NCI-H2196 treated with DMSO at 0.1 percent for 48 hours (cell line): ENCODE measurements around the gene MOG.
A peak's percentile ranks its signal among the peaks of the same experiment; 100 is the strongest.

Experiments used
- DNase-seq: peaks from one replicate; lab custom pipeline; 2025; ENCODE audit not compliant: unreplicated experiment; lab: John Stamatoyannopoulos, UW

The MOG gene

DNA sequence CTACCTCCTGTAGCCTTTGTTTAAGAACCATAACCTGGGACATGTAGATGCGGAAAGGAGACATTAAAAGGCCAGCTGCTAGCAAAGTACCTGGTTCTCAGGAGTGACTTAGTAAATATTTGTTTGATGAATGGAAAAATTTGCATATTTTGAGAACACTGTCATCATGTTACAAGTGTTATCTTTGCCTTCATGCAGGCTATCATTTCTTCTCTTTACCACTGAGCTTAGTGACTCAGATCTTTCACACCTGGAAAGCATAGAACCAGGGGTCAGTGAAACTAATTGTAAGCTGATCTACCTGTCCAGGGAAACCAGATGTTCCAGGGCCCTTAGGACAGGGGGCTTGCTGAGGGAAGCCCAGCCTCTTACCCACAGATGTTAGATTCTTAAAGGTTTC, 18.7 kb downstream of the MOG start:
- DNase-seq: no peak

DNA sequence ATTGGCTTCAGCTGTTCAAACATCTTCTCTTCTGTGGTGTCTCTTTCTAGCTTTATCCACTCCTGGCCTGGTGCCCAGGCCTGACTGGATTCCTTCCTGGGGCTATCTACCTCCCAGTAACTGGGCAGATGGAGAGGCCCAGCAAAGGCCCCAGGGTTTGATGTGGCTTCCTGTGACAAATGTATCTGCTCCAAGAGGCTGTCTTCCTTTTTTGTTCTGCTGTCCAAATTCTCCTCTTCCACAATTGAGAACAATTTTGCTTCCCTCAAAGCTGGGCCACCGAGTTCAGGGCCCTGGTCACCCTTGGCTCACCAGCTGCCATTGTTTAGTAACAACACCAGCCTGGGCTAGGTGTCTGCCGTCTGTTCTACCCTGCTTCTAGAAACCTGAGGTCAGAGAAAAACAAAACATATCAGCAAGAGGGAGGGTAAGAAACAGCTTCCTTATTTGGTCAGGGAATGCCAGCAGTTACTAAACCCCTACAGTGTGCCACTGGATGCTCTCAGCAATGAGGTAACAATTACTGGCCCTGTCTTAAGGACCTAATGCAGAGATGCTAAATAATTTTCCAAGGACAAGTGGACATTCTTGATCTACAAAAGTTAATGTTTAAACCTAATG, 20.2 kb downstream of the MOG start:
- peak; percentile 56 for DNase-seq

DNA sequence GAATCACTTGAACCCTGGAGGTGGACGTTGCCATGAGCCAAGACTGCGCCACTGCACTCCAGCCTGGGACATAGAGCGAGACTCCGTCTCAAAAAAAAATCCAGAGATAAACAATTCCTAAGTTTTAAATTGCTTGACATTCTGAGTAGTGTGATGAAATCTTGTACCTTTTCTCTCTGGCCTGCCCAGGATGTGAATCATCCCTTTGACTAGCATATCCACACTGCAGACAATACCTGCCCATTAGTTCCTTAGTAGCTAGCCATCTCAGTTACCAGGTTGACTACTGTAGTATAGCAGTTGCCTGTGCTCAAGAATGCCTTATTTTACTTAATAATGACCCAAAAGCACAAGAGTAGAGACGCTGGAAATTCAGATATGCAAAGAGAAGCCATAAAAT, 21.2 kb downstream of the MOG start:
- no peak for DNase-seq

DNA sequence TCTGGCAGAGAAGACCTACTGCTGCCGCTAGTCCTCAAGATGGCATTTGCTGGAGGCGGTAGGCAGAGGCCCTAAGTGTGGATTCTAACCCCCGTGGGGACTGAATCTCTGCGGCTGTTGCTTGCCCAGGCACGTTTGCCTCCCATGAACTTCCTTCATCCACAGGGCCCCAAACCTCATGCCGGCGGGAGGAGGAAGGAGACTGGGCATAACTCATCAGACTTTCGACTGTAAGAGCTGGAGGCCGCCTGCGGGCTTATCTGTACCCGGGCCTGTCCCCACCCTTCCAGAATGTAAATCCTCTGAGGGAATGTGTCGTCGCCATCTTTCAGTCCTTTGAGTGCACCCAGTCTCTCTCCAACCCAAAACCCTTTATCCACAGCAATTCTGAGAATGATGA, 23.1 kb downstream of the MOG start:
- DNase-seq: no peak

DNA sequence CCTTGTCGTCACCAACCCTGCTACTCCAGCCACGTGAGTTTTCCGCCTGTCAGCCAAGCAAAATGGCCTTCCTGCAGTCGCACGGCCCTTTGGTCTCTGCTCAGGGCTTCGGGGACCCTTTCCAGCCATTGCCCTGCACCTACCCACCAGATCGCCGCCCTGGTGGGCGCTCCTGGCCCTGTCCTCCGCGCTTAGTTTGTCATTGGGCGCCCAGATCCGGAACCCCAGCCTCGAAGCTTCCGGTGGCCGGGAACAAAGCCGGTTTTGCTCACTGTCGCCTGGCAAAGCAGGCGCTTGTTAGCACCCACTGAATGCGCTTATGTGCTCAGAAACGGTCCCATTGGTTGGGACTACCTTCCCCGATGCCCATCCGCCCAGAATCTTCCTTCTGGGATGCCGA, 23.5 kb downstream of the MOG start:
- no peak for DNase-seq

DNA sequence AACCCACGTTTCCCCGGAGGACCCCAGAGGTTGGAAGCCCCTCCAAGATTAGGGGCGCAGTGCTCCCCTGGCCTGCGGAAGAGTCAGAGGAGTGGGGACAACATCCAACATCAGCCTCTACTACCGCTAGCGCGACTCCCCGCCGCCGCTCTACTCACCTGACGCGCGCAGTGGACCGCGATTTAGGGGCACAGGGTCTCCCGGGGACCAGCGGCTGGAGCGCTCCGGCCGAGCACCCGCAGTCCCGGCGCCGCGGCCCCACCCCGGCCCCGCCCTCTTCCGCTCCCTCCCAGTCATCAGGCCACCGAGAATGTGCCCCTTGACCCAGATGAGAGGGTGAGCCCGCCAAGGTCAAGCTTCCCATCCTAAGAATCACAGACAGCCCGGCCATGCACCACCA, 24.0 kb downstream of the MOG start, which contains the start of gene ZFP57:
Gene ZFP57 (minus strand): TSS at position 249 of the 400 bp plus-strand sequence. CDS start 4,149 bp downstream, outside the sequence.
- no peak for DNase-seq

DNA sequence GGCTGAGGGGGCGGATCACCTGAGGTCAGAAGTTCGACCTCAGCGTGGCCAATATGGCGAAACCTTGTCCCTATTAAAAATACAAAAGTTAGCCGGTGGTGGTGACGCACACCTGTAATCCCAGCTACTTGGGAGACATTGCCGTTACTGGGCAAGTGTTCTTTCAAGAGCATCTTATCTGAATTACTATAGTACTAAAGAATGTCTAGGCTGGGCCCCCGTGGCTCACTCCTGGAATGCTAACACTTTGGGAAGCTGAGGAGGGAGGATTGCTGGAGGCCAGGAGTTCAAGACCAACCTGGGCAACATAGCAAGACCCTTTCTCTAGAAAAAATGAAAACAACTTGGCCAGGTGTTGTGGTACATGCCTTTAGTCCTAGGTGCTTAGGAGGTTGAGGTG, 24.9 kb downstream of the MOG start:
- no peak for DNase-seq

DNA sequence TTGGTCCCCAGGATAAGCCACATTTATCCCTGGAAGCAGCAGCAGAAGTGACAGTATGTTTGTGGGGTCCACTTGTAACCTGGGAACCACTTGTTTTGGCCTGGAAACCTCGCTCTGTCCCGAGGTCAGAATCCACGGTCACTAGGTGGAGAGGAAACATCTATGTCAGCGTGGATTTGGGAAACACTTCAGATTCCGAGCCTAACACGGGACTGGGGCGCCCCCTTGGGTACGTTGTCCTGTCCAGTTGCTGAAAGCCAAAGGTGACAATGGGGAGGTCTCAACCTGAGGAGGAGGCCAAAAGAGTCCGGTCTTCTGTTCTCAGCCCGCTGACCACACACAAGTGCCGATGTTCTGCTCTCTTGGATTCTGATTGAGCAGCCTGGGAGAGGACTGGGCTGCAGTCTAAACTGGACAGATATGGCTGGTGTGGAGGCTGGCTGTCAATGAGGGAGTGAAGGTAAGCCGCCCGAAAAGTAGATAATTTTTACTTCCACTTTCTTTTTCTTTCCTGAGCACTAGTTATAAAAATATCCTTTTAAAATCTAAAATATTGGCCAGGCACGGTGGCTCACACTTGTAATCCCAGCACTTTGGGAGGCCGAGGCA, 28.9 kb downstream of the MOG start:
- DNase-seq: no peak

DNA sequence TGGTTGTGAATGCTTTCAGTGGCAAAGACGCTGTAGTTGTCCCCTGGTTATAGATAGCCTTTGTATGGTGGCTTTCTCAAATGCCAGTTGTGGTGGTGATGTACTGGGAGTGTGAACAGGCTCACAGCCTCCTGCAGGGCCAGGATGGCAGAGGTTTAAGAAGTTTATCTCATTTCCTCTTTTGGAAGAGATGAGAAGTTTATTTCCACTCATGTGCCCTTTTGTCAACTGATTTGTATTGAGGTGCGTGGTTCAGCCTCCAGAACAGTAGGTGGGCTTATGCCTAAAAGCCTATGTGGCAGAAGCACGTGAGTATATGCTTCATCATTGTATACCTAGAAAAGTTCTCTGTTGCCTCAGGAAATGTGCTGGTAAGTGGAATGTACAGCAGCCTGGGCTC, 37.7 kb downstream of the MOG start:
- no peak for DNase-seq

DNA sequence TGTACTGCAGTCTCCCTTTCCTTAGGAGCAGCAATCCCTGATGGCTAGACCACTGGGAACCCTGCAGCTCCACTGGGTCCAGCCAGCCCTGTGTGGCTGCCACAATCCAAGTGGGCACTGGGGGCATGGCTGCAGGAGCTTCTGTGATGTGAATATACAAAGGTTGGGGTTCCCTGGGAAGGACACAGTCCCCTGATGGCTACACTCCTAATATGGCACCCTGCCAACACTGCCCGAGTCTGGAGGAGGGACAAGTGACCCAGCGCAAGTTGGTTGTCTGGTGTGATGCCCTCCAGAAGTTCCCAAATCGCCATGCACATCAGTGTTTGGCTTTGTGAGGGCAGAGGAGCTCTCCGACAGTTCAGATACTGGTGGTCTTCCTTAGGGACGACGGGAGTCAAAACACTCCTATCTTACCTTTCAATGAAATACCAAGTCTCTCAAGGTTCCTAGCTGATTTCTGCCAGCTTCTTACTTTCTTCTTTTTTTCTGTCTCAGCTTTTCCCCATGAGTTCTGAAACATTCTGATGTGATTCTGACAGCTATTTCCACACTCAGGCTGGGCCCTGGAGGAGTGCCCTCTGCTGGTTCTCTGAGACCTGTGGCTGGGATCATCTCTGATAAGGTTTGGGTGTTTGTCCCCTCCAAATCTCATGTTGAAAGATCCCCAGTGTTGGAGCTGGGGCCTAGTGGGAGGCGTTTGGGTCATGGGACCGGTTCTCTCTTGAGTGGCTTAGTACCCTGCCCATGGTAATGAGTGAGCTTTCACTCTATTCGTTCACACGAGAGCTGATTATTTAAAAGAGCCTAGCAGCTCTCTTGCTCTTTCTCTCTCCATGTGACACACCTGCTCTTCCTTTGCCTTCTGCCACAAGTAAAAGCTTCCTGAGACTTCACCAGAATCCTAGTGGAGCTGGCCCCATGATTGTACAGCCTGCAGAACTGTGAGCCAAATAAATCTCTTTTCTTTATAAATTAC, 39.5 kb downstream of the MOG start:
- no peak for DNase-seq

DNA sequence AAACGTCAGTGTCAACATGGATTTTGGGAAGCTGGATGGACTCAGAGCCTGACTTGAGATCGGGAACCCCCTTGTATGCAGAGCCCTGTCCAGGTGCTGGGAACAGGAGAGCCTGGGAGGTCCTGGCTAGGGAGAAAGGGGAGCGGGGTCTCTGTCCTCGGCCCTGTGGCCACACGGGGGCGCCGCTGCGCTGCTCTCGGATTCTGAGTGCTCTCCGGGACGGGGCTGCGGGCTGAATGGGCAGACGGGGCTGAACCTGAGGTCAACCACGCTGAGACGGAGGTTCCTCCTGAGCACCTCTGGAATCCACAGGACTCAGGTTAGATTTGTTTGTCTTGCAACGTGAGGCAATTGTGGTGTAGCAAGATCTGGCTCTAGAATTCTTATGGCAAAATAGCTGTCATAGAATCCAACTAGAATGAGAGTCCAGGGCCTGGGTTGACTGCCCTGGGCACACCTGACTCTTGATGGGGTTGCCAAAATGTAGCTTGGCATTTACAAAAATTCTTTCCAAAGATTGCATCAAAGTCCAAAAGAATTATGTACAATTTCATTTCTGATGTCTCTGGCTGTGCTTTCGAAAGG, 45.7 kb downstream of the MOG start:
- no peak for DNase-seq

DNA sequence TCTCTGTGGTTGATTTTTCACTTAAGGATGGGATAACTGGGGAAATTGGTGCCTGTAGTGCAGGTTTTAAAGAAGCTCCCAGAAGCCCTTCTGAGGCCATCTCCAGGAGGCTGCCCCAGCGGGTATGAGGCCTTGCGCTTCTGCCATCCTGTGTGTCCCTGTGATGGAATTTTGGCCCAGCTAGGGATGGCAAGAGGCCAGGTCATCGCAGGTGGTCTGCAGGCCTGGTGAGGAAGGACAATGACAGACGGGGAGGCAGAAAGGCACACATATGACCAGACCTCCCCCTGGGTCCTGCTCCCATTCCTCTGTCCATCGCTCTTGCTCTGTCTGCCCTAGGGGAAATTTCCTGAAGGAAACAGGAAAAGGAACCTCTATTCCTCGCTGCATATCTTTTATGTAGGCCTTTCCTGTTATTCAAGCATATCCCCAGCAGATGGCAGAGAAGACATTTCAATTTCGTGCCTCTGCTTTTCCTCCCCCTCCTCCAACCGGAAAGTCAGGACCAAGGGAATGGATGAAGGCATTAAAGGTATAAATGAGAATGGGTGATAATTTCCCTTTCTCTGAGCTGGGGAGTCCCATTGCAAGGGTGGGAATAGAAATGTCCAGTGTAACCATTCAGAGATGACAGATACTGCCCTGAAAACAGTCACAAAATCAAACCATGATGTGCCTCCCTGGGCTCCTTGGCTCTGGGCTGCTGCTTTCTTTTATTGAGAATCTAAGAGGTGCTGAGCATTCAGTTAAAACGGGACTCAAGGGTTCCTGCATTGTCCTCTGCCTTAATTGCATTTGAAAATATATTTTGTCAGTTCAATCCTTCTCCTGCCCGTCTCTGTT, 48.7 kb downstream of the MOG start:
- DNase-seq: peak; percentile 10

DNA sequence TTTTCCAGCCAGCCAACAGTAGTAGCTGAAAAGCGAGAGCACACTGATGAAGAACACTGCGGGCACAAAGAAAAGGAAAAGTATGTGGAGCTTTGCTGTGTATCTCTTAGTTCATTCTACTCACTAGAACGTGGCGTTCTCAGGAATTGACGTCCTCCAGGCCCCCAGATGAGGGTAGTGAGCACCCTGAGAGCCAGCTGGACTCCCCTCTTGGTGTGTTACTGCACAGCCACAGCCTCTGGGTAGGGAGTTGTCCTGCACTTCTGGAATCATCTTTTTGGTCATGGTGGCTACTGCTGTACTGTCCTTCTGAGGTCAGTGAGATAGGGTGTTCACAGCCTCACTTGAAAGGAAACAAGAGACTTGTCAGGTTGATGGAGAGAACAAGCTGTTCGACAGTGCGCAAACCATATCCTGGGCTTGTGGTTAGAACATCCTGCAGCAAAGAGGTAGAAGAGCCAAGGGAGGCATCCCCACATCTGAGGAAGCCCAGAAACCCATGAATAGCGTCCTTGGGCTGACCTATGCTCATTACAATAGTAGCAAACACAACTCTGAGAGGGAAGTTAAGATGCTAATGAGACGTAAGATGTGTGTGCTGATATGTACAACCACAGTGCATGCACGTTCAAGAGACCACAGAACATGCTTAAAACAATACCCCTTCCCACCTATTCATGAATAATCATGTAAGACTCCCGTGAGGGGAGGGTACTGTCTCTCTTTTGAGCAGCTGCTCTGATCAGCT, 51.7 kb downstream of the MOG start:
- DNase-seq: no peak

DNA sequence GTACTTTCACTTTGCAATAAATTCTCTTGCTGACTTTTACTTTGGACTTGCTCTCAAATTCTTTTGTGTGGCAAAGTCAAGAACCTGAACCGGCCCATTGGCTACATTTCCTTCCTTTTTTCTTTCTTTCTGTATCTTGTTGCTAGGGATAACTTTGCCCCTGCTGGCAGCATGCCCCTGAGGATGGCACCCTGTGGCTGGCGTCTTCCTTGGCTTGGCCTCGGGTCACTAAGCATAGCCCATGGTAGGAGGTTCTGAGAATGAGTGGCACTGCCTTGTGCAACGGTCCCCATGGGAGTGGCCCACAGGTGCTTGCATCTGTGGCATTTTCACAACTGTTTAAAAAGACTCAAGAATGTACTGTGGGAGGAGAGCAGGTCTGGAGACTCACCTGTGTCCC, 52.3 kb downstream of the MOG start:
- no peak for DNase-seq

DNA sequence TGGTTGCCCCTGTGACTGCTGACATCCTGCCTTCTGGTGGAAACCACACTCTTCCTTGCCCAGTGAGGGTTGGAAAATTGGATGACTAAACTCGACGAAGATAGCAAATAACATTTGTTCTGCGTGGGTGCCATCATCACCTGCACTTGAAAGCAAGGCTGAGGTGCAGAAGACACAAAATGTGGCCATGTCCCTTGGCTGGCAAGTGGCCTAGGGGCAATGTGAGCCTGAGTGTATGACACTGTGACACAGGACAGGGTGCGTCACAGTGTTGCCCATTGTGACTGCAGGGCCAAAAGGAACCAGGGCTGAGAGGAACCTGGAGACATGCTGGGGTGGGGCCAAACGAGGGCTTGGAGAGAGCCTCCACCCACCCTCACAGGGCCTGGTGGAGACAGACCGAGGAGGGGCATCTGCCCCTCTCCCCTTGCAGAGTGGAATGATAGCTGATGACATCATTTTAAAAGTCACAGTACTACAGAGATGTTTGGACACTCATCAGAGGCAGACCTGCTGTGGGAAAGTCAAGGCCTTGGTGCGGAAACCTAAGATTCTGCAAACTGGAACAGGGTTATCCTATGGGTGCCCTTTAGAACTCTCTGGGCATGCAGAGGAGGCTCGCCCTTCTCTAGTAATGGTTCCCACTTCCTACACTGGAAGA, 53.5 kb downstream of the MOG start:
- no peak for DNase-seq

DNA sequence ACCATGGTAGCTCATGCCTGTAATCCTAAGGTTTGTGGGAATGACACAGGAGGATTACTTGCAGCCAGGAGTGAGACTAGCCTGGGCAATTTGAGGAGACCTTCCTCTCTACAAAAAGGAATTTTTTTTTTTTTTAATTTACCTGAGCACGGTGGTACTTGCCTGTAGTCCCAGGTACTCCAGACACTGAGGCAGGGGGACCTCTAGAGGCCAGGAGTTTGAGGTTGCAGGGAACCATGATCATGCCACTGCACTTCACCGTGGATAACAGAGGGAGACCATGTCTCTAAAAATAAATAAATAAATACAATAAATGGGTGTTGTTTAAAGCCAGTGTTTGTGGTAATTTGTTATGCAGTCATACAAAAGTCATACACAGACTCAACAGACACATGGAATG, 64.0 kb downstream of the MOG start:
- no peak for DNase-seq
